Fibroblast of mammary gland (primary cell): ENCODE data around the gene TNS3.
A peak's percentile ranks its signal among the peaks of the same experiment; 100 is the strongest.

Experiments used
- DNase-seq: peaks from one replicate; pipeline ENCODE4 v3.0.0-alpha.2; 2010; ENCODE audit warnings: low read depth
- H3K4me3 ChIP-seq: 2 replicates; pipeline ENCODE4 v1.5.1; 2011; ENCODE audit warnings: low read depth, mild to moderate bottlenecking, low read length, moderate library complexity; ENCODE audit not compliant: control insufficient read depth
- CTCF ChIP-seq: conservative IDR thresholded peaks from 2 replicates; pipeline ENCODE4 v1.5.1; 2011; ENCODE audit warnings: low read depth, low read length, inconsistent platforms; ENCODE audit not compliant: control insufficient read depth, insufficient read depth

Gene TNS3

GRCh38 chr7:47423196-47423595 is 158.7 kb downstream of the TNS3 start:
- no peak for DNase-seq
- TF ChIP-seq CTCF: no peak
- no peak overlapping the region for H3K4me3 ChIP-seq

- no peak overlapping the region for H3K4me3 ChIP-seq
- no peak for DNase-seq
- no peak for TF ChIP-seq CTCF
These were observed 159.3 kb downstream of the TNS3 start for GRCh38 chr7:47422611-47423010.

DNA sequence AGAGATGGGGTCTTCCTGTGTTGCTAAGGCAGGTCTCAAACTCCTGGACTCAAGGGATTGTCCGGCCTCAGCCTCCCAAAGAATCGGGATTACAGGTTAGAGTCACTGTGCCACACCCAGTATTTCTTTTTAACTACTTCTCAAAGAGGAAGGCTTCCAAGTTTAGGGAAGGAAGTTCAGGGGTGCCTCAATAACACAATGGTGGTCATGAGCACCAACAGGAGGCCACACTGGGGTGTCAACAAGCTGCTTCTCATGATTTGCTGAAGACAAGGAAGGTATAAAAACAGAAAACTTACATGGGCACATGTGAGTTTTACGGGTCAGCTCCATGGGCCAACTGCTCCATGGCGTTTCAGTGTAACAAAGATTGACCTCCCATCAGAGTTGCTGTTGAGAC is 160.5 kb downstream of the TNS3 start:
- TF ChIP-seq CTCF: no peak
- no peak for DNase-seq
- no peak overlapping the region for H3K4me3 ChIP-seq

DNA sequence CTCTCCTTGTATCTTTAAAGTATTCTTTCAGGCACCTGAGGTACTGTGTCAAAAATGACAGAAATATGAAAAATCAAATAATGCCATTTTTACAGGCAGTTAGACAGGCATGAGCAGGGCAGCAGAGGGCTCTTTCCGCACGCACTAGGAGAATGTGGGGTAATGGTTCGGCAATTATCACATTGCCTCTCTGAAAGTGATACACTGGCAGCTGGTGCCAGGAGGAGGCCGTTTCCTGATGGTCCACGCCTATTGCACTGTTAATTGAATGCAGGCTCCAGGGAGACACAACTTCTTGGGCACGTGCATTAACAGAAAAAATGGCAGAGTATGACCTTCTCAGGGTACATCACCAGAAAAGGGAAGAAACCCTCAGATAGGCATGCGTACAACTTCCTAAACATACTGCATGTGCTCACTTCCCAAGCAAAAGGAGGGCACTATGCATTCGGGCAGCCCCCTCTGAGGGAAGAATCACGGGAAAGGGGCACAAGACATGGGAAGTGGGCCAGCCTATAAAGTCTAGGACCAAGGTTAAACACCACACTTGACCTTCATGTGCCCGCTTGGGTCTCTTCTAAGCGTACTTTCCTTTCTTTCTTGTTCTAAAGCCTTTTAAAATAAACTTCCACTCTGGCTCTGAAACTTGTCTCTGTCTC is 161.7 kb downstream of the TNS3 start:
- no peak for TF ChIP-seq CTCF
- no peak for DNase-seq
- H3K4me3 ChIP-seq: no peak overlapping the region

DNA sequence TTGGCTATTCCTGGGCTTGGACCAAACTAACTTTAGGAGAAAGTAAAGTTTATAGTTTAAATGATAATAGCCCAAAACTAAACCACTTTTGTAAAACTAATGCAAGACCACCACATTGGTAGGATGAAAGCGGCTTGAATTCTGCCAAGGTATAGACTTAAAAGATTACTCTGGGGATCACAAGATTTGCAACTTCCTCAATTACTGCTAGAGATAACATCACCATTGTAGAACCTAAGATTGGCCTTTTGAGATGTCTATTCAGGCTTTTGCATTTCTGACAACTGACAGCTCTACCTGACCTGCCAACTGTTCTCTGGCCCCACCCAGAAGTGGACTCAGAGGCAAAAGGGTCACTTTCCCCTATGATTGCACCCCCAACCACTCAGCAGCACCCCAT is 162.4 kb downstream of the TNS3 start:
- DNase-seq: no peak
- no peak overlapping the region for H3K4me3 ChIP-seq
- TF ChIP-seq CTCF: no peak

DNA sequence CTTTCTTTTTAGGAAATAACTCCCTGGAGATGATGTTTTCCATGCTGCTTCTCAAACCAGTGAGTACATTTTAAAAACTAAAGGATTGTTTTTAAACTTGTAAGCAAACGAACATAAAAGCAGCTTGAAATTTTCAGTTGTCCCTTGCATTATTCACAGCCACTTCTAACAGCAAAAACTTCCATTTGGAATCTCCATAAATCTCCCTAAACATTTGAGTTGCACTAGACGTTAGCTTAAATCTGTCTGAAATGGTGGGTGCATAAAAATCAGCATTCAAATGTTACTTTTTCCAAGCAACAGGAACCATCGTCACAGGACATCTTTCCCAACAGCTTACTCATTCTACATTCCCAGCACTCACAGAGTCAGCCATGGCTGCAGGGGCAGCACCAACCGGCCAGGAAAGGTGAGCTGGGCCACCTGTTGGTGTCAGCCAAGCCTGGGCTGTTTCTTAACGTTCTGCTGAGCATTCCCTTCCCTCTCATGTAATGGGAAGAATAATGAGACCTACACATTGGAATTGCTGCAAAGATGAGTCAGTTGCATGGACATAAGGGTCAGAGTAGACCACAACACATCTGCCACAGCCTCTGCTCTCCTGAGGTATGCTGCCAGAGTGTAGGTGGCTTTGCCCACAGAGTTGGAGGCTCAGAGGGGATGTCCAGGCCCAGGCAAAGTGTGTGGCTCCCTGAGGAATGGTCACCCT is 163.2 kb downstream of the TNS3 start:
- no peak for TF ChIP-seq CTCF
- H3K4me3 ChIP-seq: no peak overlapping the region
- DNase-seq: peak; percentile 70
